Caco-2 (cell line): ENCODE data around the gene RCE1. TPM values are rescaled to one million over a fixed set of nuclear protein-coding genes. Genes with fewer than 3 reads are reported as not detected.

ENCODE experiments used
- BruUV-seq: library from RNA; stranded (reverse); fragments of 400-500 nt; replicated peaks from 2 replicates; lab custom pipeline; 2021; lab: Mats Ljungman, UMichigan
- CTCF ChIA-PET: fragments of 300-600 bp; sonication (Branson Sonifier 250); formaldehyde crosslinking; loops from one replicate; lab custom pipeline; 2022; ENCODE audit warnings: antibody characterized with exemption; lab: Charles Lee
- POLR2A ChIA-PET: fragments of 300-600 bp; sonication (Branson Sonifier 250); formaldehyde crosslinking; loops from one replicate; lab custom pipeline; 2022; ENCODE audit warnings: antibody characterized with exemption; lab: Charles Lee
- DNase-seq, 2 experiments: peaks; one replicate each; pipeline versions ENCODE4 v3.0.0 to v3.0.0-alpha.2; 2020 to 2022
- H3K27me3 ChIP-seq: replicated peaks from 2 replicates; pipeline ENCODE4 v1.6.0; 2011; ENCODE audit warnings: low read length; ENCODE audit not compliant: control insufficient read depth, insufficient read depth
- H3K36me3 ChIP-seq: 2 replicates; pipeline ENCODE4 v1.5.1; 2011; ENCODE audit warnings: low read length; ENCODE audit not compliant: control insufficient read depth, insufficient read depth
- H3K4me1 ChIP-seq: fragments of 250-450 bp; sonication (Bioruptor Pico); 2 replicates; pipeline ENCODE4 v1.5.1; 2020; ENCODE audit warnings: mild to moderate bottlenecking
- H3K4me3 ChIP-seq: 2 replicates; pipeline ENCODE4 v1.5.1; 2011; ENCODE audit warnings: low read depth, mild to moderate bottlenecking, control low read depth, low read length
- H3K9me3 ChIP-seq: fragments of 250-450 bp; sonication (Bioruptor Pico); 2 replicates; pipeline ENCODE4 v1.5.1; 2020; ENCODE audit warnings: mild to moderate bottlenecking, moderate library complexity
- H3K27ac Mint-ChIP-seq: one replicate; pipeline ENCODE4 v1.8.0; 2022; ENCODE audit warnings: mixed read lengths; ENCODE audit not compliant: unreplicated experiment
- H3K27me3 Mint-ChIP-seq: one replicate; pipeline ENCODE4 v1.8.0; 2022; ENCODE audit warnings: mixed read lengths; ENCODE audit not compliant: insufficient read depth, unreplicated experiment
- H3K36me3 Mint-ChIP-seq: one replicate; pipeline ENCODE4 v1.8.0; 2022; ENCODE audit warnings: mild to moderate bottlenecking, mixed read lengths; ENCODE audit not compliant: insufficient read depth, unreplicated experiment
- H3K4me1 Mint-ChIP-seq: one replicate; pipeline ENCODE4 v1.8.0; 2022; ENCODE audit warnings: low read depth, mixed read lengths; ENCODE audit not compliant: unreplicated experiment
- H3K4me3 Mint-ChIP-seq: one replicate; pipeline ENCODE4 v1.8.0; 2022; ENCODE audit warnings: mild to moderate bottlenecking, moderate library complexity, mixed read lengths; ENCODE audit not compliant: unreplicated experiment
- H3K9me3 Mint-ChIP-seq: one replicate; pipeline ENCODE4 v1.8.0; 2022; ENCODE audit warnings: mixed read lengths; ENCODE audit not compliant: unreplicated experiment
- CTCF ChIP-seq, 2 experiments: fragments of 200-600 bp in 1 of 2; IDR thresholded peaks; 1 replicate in 1 of 2; 2 replicates in 1 of 2; pipeline versions ENCODE4 v1.5.1 to v1.8.0; 2011 to 2022; ENCODE audit warnings: antibody characterized with exemption in 1 of 2, control low read depth in 1 of 2, inconsistent platforms in 1 of 2, low read depth in 1 of 2, low read length in 1 of 2, mild to moderate bottlenecking in 1 of 2, moderate library complexity in 1 of 2; ENCODE audit not compliant: insufficient read depth in 1 of 2, severe bottlenecking in 1 of 2, unreplicated experiment in 1 of 2
- intact Hi-C: fragments of 100-400 bp; cut with micrococcal nuclease; formaldehyde crosslinking; loops from one replicate; pipeline ENCODE4 v1.10.0; 2022; ENCODE audit not compliant: unreplicated experiment
- total RNA-seq: library from RNA; stranded (reverse); gene quantifications from 2 replicates; pipeline ENCODE4 v1.2.3, GENCODE V29; 2022

RCE1 gene
- total RNA-seq, 1 experiment from 2014 or later = 60.7 TPM

DNA sequence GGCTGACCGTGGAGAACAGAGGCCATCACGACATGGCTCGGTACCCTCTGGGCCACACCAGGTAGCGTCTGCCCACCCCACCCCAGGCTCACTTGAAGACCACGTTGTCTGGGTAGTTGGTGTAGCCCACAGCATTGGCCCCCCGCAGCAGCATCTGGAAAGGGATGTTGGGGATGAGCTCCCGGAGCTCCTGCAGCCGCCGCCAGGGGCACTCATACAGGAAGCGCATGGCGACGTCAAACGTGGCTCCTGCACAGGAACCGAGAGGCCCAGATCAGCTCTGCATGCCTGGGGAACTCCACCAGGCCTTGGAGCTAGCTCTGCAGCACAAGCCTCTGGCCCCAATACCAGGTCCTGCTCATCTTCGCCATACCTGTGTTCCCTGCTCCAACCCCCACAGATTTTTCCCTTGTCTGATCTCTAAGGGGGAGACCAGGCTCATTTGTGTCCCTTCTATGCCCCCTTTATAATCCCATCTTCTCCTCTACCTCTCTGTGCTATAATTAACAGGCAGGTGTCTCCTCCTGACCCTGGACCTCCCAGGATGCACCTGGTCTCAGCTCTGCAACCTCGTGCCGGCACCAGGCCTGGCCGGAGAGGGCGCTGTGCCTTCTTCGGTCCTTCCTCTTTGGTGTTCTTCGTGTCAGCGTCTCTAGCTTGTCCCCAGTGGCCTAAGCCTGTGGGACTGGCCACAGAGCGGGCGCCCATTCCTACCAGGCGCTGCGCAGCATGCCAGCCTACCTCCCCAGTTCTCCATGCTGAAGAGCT, 8.6 kb downstream of the RCE1 start:
- CTCF ChIA-PET = interaction anchor here (0.5 to 1.6 kb wide), 5 partner anchors 8 to 203 kb away, joined by 3 to 6 read pairs (median 3); no protein-coding TSS in a partner anchor
- no peak overlapping the region for H3K4me3 ChIP-seq

DNA sequence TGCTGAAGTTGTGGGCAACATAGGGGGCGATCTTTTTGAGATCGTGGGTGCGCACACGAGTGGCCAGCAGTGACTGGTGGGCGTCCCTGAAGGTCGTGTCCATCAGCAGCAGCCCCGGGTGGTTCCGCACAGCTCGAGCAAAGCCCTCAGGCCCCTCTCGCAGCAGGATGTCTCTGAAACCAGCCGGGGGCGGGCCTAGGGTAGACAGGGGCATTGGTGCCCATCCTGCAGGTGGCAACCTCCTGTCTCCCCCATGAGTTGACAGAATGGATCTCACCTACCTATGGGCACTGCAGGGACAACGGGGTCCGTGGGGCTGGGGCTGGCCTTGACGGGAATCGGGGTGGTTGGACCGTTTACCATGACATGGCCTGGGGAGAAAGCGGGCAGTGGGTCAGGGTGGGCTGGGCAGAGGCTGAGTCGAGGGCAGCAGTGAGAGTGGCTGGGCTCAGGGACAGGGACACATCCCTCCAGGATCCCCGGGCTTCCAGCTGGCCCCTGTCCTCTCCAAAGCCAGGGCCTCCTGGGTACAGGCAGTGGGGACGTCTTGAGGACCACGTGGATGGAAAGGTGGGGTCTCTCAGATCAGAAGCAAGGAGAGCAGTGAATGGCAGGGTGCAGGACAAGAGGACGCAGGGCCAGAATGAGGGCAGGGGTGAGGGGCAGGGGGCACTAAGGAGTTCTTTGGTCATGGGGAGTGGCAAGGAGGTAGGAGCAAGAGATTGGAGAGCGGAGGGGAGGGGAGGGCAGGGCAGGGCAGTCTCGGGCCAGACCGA, 9.4 kb downstream of the RCE1 start:
- Mint-ChIP-seq H3K9me3 (no peaks in the 10 kb centered on the region), H3K4me1 (peaks cover 8% of the 10 kb centered on the region), H3K27ac (peak overlapping the region; percentile 6), H3K27me3 (no peaks in the 10 kb centered on the region), H3K36me3 (peaks cover 39% of the 10 kb centered on the region), H3K4me3 (no peak overlapping the region)
- intact Hi-C loops = no loop called here
- H3K9me3 ChIP-seq = no peaks in the 10 kb centered on the region
- no peaks in the 10 kb centered on the region for H3K36me3 ChIP-seq
- H3K4me1 ChIP-seq = peaks cover 9% of the 10 kb centered on the region
- DNase-seq = peak in 1 of 2 experiments; percentile 43
- ChIA-PET CTCF (interaction anchor here (0.9 to 1.6 kb wide), 3 partner anchors 10 to 203 kb away, joined by 3 to 6 read pairs (median 4); no protein-coding TSS in a partner anchor), POLR2A (interaction anchor here (1.2 kb wide), 1 partner anchor 10 kb away, joined by 6 read pairs; the partner anchor contains the start of gene RCE1)
- no peaks in the 10 kb centered on the region for H3K27me3 ChIP-seq
- no peak overlapping the region for H3K4me3 ChIP-seq
- no TSS peak for BruUV-seq
- TF ChIP-seq CTCF (IDR thresholded peaks at IDR 0.05; ENCODE audit: insufficient read depth in 1 of 2, low read depth in 1 of 2, low read length in 1 of 2, severe bottlenecking in 1 of 2, unreplicated experiment in 1 of 2) = no peak

More for the DNA sequence above, 8.6 kb downstream of the RCE1 start:
- Mint-ChIP-seq H3K36me3 (peaks cover 35% of the 10 kb centered on the region), H3K9me3 (no peaks in the 10 kb centered on the region), H3K4me1 (peaks cover 8% of the 10 kb centered on the region), H3K27me3 (no peaks in the 10 kb centered on the region), H3K27ac (peak overlapping the region; percentile 6), H3K4me3 (no peak overlapping the region)
- no peak for TF ChIP-seq CTCF (IDR thresholded peaks at IDR 0.05; ENCODE audit: insufficient read depth in 1 of 2, low read depth in 1 of 2, low read length in 1 of 2, severe bottlenecking in 1 of 2, unreplicated experiment in 1 of 2)
- DNase-seq = peak in 1 of 2 experiments; percentile 41
- H3K9me3 ChIP-seq = no peaks in the 10 kb centered on the region
- H3K27me3 ChIP-seq = no peaks in the 10 kb centered on the region
- peaks cover 5% of the 10 kb centered on the region for H3K4me1 ChIP-seq
- no peaks in the 10 kb centered on the region for H3K36me3 ChIP-seq
- POLR2A ChIA-PET = interaction anchor here (1.2 kb wide), 1 partner anchor 9 kb away, joined by 6 read pairs; the partner anchor contains the start of gene RCE1
- BruUV-seq = no TSS peak
- intact Hi-C loops = no loop called here
